HepG2 (cell line): Measurements from ENCODE around the gene NPPC. TPM values are rescaled to one million over a fixed set of nuclear protein-coding genes. Genes with fewer than 3 reads are reported as not detected.

Experiments used
- GLMP ChIP-seq: sonication (generic); formaldehyde crosslinking; IDR thresholded peaks from 2 replicates; pipeline ENCODE4 v1.9.0; 2021; ENCODE audit warnings: missing genetic modification reagents, mild to moderate bottlenecking, borderline replicate concordance
- GTF2F1 ChIP-seq: fragments of 150-350 bp; IDR thresholded peaks from 2 replicates; pipeline ENCODE4 v1.6.1; 2014; ENCODE audit warnings: low read length
- NAIF1 ChIP-seq: sonication (generic); formaldehyde crosslinking; IDR thresholded peaks from 2 replicates; pipeline ENCODE4 v1.5.0; 2020; ENCODE audit warnings: mild to moderate bottlenecking, missing genetic modification reagents, borderline replicate concordance
- SAP130 ChIP-seq: IDR thresholded peaks from 2 replicates; pipeline ENCODE4 v1.6.1; 2016; ENCODE audit warnings: low read depth
- SRSF9 ChIP-seq: fragments of 200-400 bp; formaldehyde crosslinking; IDR thresholded peaks from 2 replicates; pipeline ENCODE4 v1.6.1; 2018; ENCODE audit warnings: borderline replicate concordance, mild to moderate bottlenecking, low read depth, low read length; ENCODE audit not compliant: insufficient read depth, poor library complexity, severe bottlenecking
- SRY ChIP-seq: sonication (generic); formaldehyde crosslinking; IDR thresholded peaks from 2 replicates; pipeline ENCODE4 v1.8.0; 2022; ENCODE audit warnings: mild to moderate bottlenecking, missing genetic modification reagents
- TFDP1 ChIP-seq: IDR thresholded peaks from 2 replicates; pipeline ENCODE4 v1.6.1; 2016; ENCODE audit warnings: missing compliant biosample characterization, missing genetic modification reagents, borderline replicate concordance
- ZBED4 ChIP-seq: sonication (generic); formaldehyde crosslinking; IDR thresholded peaks from 2 replicates; pipeline ENCODE4 v1.4.0; 2020; ENCODE audit warnings: missing genetic modification reagents, borderline replicate concordance
- ZBTB38 ChIP-seq: sonication (generic); formaldehyde crosslinking; IDR thresholded peaks from 2 replicates; pipeline ENCODE4 v1.5.1; 2020; ENCODE audit warnings: mild to moderate bottlenecking, missing genetic modification reagents
- ZMYM2 ChIP-seq: sonication (generic); formaldehyde crosslinking; IDR thresholded peaks from 2 replicates; pipeline ENCODE4 v1.8.0; 2022; ENCODE audit warnings: mild to moderate bottlenecking, missing genetic modification reagents
- ZNF407 ChIP-seq: sonication (generic); formaldehyde crosslinking; IDR thresholded peaks from one replicate; pipeline ENCODE4 v1.5.1; 2020; ENCODE audit warnings: mild to moderate bottlenecking, missing genetic modification reagents; ENCODE audit errors: not compliant biosample characterization
- ZNF737 ChIP-seq: sonication (generic); formaldehyde crosslinking; IDR thresholded peaks from 2 replicates; pipeline ENCODE4 v1.5.0; 2020; ENCODE audit warnings: missing genetic modification reagents, mild to moderate bottlenecking, borderline replicate concordance
- ZNF747 ChIP-seq: sonication (generic); formaldehyde crosslinking; IDR thresholded peaks from 2 replicates; pipeline ENCODE4 v1.8.1; 2023; ENCODE audit warnings: missing genetic modification reagents, mild to moderate bottlenecking, borderline replicate concordance
- polyA plus RNA-seq, 8 experiments: library from polyadenylated mRNA; depleted of rRNA in 3 of 8; stranded (reverse) in 7 of 8; unstranded in 1 of 8; fragments of >200 nt; fragmentation: Illumina TruSeq in 4 of 8; extraction: Trizol in 4 of 8; gene quantifications; 2 replicates each; pipeline versions ENCODE4 v1.2.1 to v1.2.3, GENCODE V29; 2011 to 2016; ENCODE audit warnings: low read depth in 4 of 8, missing spikeins in 1 of 8, mixed read lengths in 1 of 8; ENCODE audit not compliant: insufficient read depth in 1 of 8
- total RNA-seq, 5 experiments: library from RNA; depleted of rRNA; stranded (reverse); fragments of >200 nt; fragmentation: Illumina TruSeq; extraction: Trizol; gene quantifications; 2 replicates each; pipeline ENCODE4 v1.2.3, GENCODE V29; 2016; ENCODE audit warnings: low read depth in 1 of 5

NPPC gene
- total and polyA plus RNA-seq, 2 of the 13 experiments (the other 11 are each of a cell fraction or from before 2014, with no cell fraction given) = 0.11 TPM; not detected in 1

- peak; percentile 29 for TF ChIP-seq ZNF407 (CRISPR knock-in tag)
- TF ChIP-seq ZBED4 (CRISPR knock-in tag) = peak; percentile 98
- TF ChIP-seq GTF2F1 = no peak
- peak; percentile 33; the same call in 1 of the 2 replicates for TF ChIP-seq SAP130 (CRISPR knock-in tag)
- TF ChIP-seq SRY (CRISPR knock-in tag) = 0 out of 2 replicates have a peak, but pooled peaks have one; percentile 11
- no peak for TF ChIP-seq NAIF1 (CRISPR knock-in tag)
- peak; percentile 33; the same call in 1 of the 2 replicates for TF ChIP-seq TFDP1 (CRISPR knock-in tag)
- TF ChIP-seq GLMP (CRISPR knock-in tag) = no peak
- no peak for TF ChIP-seq SRSF9
- no peak for TF ChIP-seq ZMYM2 (CRISPR knock-in tag)
- no peak for TF ChIP-seq ZNF747 (CRISPR knock-in tag)
- no peak for TF ChIP-seq ZNF737
- peak; percentile 45; the same call in 1 of the 2 replicates for TF ChIP-seq ZBTB38 (CRISPR knock-in tag)
Measured at GRCh38 chr2:231925303-231926179, 655 bp downstream of the NPPC start (continued).
